Common myeloid progenitor, CD34-positive (primary cell): ENCODE measurements around the gene DAG1.

Experiments
- CTCF ChIA-PET: fragments of 350-600 bp; sonication (Branson Sonifier 250); formaldehyde crosslinking; loops from one replicate; lab custom pipeline; 2021; ENCODE audit warnings: antibody characterized with exemption; lab: Charles Lee
- POLR2A ChIA-PET: fragments of 350-600 bp; sonication (Branson Sonifier 250); formaldehyde crosslinking; loops from one replicate; lab custom pipeline; 2021; ENCODE audit warnings: antibody characterized with exemption; lab: Charles Lee
- DNase-seq, 3 donors: peaks; one replicate each; pipeline versions ENCODE4 v3.0.0 to v3.0.0-alpha.2; 2013
- H3K27ac ChIP-seq, 2 experiments: 1 replicate in 1 of 2; 2 replicates in 1 of 2; pipeline ENCODE4 v1.7.0; 2013; ENCODE audit warnings: inconsistent platforms in 2 of 2, low read length in 2 of 2, mild to moderate bottlenecking in 2 of 2, low read depth in 1 of 2, moderate library complexity in 1 of 2; ENCODE audit not compliant: severe bottlenecking in 2 of 2, insufficient read depth in 1 of 2, poor library complexity in 1 of 2
- H3K27me3 ChIP-seq, 5 experiments: replicated peaks in 2 of 5; 1 replicate in 3 of 5; 2 replicates in 2 of 5; pipeline versions ENCODE4 v1.6.1 to v1.7.0; 2013; ENCODE audit warnings: low read length in 4 of 5, mild to moderate bottlenecking in 2 of 5, moderate library complexity in 2 of 5, inconsistent platforms in 1 of 5; ENCODE audit not compliant: insufficient read depth in 5 of 5, control insufficient read depth in 4 of 5
- H3K36me3 ChIP-seq, 4 experiments: 1 replicate in 2 of 4; 2 replicates in 2 of 4; pipeline versions ENCODE4 v1.6.1 to v1.7.0; 2013; ENCODE audit warnings: low read length in 3 of 4, control low read depth in 1 of 4, mild to moderate bottlenecking in 1 of 4; ENCODE audit not compliant: control insufficient read depth in 4 of 4, insufficient read depth in 4 of 4
- H3K4me1 ChIP-seq, 4 experiments: 1 replicate in 3 of 4; 2 replicates in 1 of 4; pipeline versions ENCODE4 v1.6.1 to v1.7.1; 2013; ENCODE audit warnings: low read length in 3 of 4, mild to moderate bottlenecking in 3 of 4, control low read depth in 1 of 4, inconsistent platforms in 1 of 4, moderate library complexity in 1 of 4; ENCODE audit not compliant: control insufficient read depth in 4 of 4, insufficient read depth in 4 of 4; ENCODE audit errors: control extremely low read depth in 1 of 4
- H3K4me3 ChIP-seq, 7 experiments: 1 replicate in 4 of 7; 2 replicates in 3 of 7; pipeline versions ENCODE4 v1.5.1 to v1.7.0; 2013; ENCODE audit warnings: mild to moderate bottlenecking in 7 of 7, low read length in 6 of 7, moderate library complexity in 6 of 7, inconsistent platforms in 2 of 7, low read depth in 2 of 7, control low read depth in 1 of 7; ENCODE audit not compliant: insufficient read depth in 4 of 7, control insufficient read depth in 1 of 7; ENCODE audit errors: extremely low read depth in 1 of 7
- H3K9me3 ChIP-seq, 5 experiments: 1 replicate in 4 of 5; 2 replicates in 1 of 5; pipeline versions ENCODE4 v1.6.1 to v1.7.1; 2013; ENCODE audit warnings: low read length in 4 of 5, mild to moderate bottlenecking in 2 of 5, inconsistent platforms in 1 of 5, low read depth in 1 of 5, moderate library complexity in 1 of 5; ENCODE audit not compliant: control insufficient read depth in 4 of 5, insufficient read depth in 2 of 5; ENCODE audit errors: control extremely low read depth in 1 of 5
- WGBS: methylation state at CpG from one replicate; pipeline ENCODE4 v1.1.5; 2013; ENCODE audit not compliant: insufficient coverage; 5-methylcytosine and 5-hydroxymethylcytosine counted together

DAG1 gene

DNA sequence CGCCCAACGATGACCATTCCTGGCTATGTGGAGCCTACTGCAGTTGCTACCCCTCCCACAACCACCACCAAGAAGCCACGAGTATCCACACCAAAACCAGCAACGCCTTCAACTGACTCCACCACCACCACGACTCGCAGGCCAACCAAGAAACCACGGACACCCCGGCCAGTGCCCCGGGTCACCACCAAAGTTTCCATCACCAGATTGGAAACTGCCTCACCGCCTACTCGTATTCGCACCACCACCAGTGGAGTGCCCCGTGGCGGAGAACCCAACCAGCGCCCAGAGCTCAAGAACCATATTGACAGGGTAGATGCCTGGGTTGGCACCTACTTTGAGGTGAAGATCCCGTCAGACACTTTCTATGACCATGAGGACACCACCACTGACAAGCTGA is 61.6 kb downstream of the DAG1 start:
- H3K36me3 ChIP-seq: peaks cover 0 to 25% (median 22%) of the 10 kb centered on the region in 4 experiments
- no peaks in the 10 kb centered on the region for H3K9me3 ChIP-seq
- CTCF ChIA-PET: interaction anchor here (5.2 kb wide), 1 partner anchor 8 kb away, joined by 20 read pairs; no protein-coding TSS in a partner anchor
- H3K4me1 ChIP-seq: no peaks in the 10 kb centered on the region
- H3K27me3 ChIP-seq: no peaks in the 10 kb centered on the region
- no peak for DNase-seq
- POLR2A ChIA-PET: interaction anchor here (0.6 kb wide), 1 partner anchor 30 kb away, joined by 3 read pairs; no protein-coding TSS in a partner anchor
- no peak overlapping the region for H3K4me3 ChIP-seq
- no peak overlapping the region for H3K27ac ChIP-seq
- WGBS: 97% methylated on average over 13 of the region's 16 CpGs

DNA sequence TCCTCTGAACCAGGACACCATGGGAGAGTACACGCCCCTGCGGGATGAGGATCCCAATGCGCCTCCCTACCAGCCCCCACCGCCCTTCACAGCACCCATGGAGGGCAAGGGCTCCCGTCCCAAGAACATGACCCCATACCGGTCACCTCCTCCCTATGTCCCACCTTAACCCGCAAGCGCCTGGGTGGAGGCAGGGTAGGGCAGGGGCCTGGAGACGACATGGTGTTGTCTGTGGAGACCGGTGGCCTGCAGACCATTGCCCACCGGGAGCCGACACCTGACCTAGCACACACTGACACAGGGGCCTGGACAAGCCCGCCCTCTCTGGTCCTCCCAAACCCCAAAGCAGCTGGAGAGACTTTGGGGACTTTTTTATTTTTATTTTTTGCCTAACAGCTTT is 63.0 kb downstream of the DAG1 start:
- DNase-seq: no peak
- ChIA-PET CTCF (interaction anchor here (1.0 kb wide), 1 partner anchor 62 kb away, joined by 4 read pairs; no protein-coding TSS in a partner anchor), POLR2A (no interaction called here)
- Histone ChIP-seq H3K27ac (no peak overlapping the region), H3K4me1 (no peaks in the 10 kb centered on the region), H3K4me3 (no peak overlapping the region), H3K36me3 (peaks cover 0 to 25% (median 22%) of the 10 kb centered on the region in 4 experiments), H3K9me3 (no peaks in the 10 kb centered on the region), H3K27me3 (no peaks in the 10 kb centered on the region)
- WGBS: 100% methylated on average over 7 of the region's 13 CpGs

DNA sequence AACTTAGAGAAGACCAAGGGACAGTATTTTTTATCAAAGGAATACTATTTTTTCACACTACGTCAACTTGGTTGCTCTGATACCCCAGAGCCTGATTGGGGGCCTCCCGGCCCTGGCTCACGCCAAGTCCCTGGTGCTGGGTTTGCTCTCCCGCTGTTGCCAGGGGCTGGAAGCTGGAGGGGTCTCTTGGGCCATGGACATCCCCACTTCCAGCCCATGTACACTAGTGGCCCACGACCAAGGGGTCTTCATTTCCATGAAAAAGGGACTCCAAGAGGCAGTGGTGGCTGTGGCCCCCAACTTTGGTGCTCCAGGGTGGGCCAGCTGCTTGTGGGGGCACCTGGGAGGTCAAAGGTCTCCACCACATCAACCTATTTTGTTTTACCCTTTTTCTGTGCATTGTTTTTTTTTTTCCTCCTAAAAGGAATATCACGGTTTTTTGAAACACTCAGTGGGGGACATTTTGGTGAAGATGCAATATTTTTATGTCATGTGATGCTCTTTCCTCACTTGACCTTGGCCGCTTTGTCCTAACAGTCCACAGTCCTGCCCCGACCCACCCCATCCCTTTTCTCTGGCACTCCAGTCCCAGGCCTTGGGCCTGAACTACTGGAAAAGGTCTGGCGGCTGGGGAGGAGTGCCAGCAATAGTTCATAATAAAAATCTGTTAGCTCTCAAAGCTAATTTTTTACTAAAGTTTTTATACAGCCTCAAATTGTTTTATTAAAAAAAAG is 63.9 kb downstream of the DAG1 start:
- ChIA-PET POLR2A (no interaction called here), CTCF (interaction anchor here (1.0 to 1.4 kb wide), 3 partner anchors 23 to 137 kb away, joined by 3 to 5 read pairs (median 4); no protein-coding TSS in a partner anchor)
- WGBS: 100% methylated on average over 6 of the region's 9 CpGs
- peaks cover 0 to 25% (median 22%) of the 10 kb centered on the region in 4 experiments for H3K36me3 ChIP-seq
- H3K9me3 ChIP-seq: no peaks in the 10 kb centered on the region
- H3K27me3 ChIP-seq: no peaks in the 10 kb centered on the region
- H3K4me3 ChIP-seq: no peak overlapping the region
- DNase-seq: no peak
- H3K4me1 ChIP-seq: no peaks in the 10 kb centered on the region
- no peak overlapping the region for H3K27ac ChIP-seq

DNA sequence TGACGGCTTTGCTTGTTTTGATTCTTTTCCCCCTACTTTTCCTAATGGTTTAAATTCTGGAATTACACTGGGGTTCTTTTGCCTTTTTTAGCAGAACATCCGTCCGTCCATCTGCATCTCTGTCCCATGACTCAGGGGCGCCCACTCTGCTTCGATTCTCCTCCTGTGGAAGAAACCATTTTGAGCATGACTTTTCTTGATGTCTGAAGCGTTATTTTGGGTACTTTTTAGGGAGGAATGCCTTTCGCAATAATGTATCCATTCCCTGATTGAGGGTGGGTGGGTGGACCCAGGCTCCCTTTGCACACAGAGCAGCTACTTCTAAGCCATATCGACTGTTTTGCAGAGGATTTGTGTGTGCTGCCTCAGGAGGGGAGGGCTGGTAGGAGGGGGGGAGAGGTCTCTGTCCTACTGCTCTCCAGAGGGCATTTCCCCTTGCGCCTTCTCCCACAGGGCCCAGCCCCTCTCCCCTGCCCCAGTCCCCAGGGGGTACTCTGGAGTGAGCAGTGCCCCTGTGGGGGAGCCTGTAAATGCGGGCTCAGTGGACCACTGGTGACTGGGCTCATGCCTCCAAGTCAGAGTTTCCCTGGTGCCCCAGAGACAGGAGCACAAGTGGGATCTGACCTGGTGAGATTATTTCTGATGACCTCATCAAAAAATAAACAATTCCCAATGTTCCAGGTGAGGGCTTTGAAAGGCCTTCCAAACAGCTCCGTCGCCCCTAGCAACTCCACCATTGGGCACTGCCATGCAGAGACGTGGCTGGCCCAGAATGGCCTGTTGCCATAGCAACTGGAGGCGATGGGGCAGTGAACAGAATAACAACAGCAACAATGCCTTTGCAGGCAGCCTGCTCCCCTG is 64.7 kb downstream of the DAG1 start:
- no peak overlapping the region for H3K27ac ChIP-seq
- no peaks in the 10 kb centered on the region for H3K27me3 ChIP-seq
- CTCF ChIA-PET: interaction anchor here (1.0 to 1.4 kb wide), 2 partner anchors 24 to 136 kb away, joined by 3 to 5 read pairs; no protein-coding TSS in a partner anchor

DNA sequence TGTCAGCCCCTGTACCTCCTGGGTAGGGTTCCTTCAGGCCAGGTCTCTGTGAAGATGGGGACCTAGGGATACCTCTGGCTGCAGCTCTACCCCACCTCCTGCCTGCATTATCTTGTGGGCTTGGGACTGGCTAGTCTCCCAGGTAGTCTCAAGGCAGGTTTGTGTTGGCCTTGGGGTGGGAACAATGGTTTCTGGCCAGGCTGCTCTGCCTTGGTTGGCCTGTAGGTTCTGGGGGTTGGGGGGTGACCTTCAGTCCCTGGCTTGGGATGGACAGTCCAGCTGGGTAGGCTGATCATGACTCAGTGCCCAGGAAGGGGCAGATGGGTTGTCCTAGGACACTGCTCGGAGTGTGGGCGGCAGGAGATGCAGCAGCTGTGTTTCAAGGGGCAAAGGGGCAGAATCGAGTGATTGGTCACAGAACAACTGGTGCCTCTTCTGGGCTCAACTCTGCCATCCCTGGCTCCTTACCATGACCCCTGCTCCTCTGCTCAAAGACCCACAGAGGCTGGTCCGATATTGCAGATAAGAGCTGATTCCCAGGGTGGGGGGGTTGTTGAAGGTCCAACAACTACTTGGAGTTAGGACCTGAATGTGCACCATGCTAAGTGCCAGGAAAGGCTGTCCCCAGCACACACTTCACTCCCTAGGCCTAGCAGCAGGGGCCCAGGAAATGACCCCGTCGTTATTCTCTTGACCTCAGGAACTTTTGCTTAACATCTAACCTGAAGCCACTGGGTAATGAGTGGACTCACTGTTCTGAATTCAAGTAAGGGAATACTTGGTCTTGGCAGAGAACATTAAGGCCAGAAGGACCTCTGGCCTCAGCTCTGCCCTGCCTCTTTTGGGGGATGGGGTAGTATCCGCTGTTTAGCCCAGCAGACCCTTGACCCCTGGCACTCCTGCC is 66.2 kb downstream of the DAG1 start:
- H3K9me3 ChIP-seq: no peaks in the 10 kb centered on the region
- ChIA-PET POLR2A (no interaction called here), CTCF (interaction anchor here (0.9 to 5.8 kb wide), 8 partner anchors 8 to 165 kb away, joined by 3 to 80 read pairs (median 4); partner anchors contain the start of gene BSN)
- DNase-seq: no peak
- no peak overlapping the region for H3K4me3 ChIP-seq
- peaks cover 0 to 9% (median 8%) of the 10 kb centered on the region in 4 experiments for H3K4me1 ChIP-seq
- H3K27ac ChIP-seq: no peak overlapping the region
- H3K36me3 ChIP-seq: peaks cover 0 to 18% (median 16%) of the 10 kb centered on the region in 4 experiments
- WGBS: 92% methylated on average over 4 of the region's 7 CpGs
- no peaks in the 10 kb centered on the region for H3K27me3 ChIP-seq

More for the DNA sequence above, 64.7 kb downstream of the DAG1 start:
- Histone ChIP-seq H3K9me3 (no peaks in the 10 kb centered on the region), H3K4me3 (no peak overlapping the region), H3K36me3 (peaks cover 0 to 25% (median 22%) of the 10 kb centered on the region in 4 experiments), H3K4me1 (no peaks in the 10 kb centered on the region)
- no peak for DNase-seq
- POLR2A ChIA-PET: no interaction called here
- 95% methylated on average over 10 of the region's 14 CpGs for WGBS

DNA sequence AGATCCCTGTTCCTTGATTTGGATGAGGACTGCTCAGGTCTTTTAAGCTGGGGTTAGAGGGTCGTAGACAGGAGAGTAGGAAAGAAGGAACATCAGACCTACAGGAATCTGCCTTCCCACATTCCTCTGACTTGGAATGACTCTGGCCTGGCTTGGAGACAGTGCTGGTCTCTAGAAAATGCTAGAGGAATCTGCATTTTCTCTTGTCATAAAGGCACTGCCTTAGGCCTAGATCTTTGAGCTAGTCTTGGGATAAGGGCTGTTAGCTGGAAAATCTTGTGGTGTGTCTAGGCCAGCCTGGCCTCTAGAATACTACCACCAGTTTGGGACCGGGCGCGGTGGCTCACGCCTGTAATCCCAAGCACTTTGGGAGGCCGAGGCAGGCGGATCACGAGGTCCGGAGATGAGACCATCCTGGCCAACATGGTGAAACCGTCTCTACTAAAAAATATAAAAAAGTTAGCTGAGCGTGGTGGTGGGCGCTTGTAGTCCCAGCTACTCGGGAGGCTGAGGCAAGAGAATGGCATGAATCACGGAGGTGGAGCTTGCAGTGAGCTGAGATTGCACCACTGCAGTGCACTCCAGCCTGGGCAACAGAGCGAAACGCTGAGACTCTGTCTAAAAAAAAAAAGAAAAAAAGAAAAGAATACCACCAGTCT is 66.9 kb downstream of the DAG1 start:
- Histone ChIP-seq H3K9me3 (no peaks in the 10 kb centered on the region), H3K27me3 (no peaks in the 10 kb centered on the region), H3K4me3 (no peak overlapping the region), H3K27ac (no peak overlapping the region), H3K4me1 (peaks cover 0 to 9% (median 8%) of the 10 kb centered on the region in 4 experiments), H3K36me3 (peaks cover 0 to 11% (median 8%) of the 10 kb centered on the region in 4 experiments)
- CTCF ChIA-PET: interaction anchor here (0.7 to 5.8 kb wide), 9 partner anchors 9 to 164 kb away, joined by 3 to 80 read pairs (median 4); partner anchors contain the start of gene BSN
- no peak for DNase-seq
- 95% methylated on average over 14 of the region's 16 CpGs for WGBS
- POLR2A ChIA-PET: no interaction called here
